Activated CD4-positive, alpha-beta T cell treated with anti-CD3 and anti-CD28 coated beads, Interleukin-2, amount 10 ng/mL, durations not matched to agents 24 days and 14 days (primary cell): ENCODE results near the gene TGFBRAP1. TPM values are rescaled to one million over a fixed set of nuclear protein-coding genes. Genes with fewer than 3 reads are reported as not detected.
A peak's percentile ranks its signal among the peaks of the same experiment; 100 is the strongest.

Source experiments
- DNase-seq: peaks from one replicate; pipeline ENCODE4 v3.0.0; 2022
- H3K27ac Mint-ChIP-seq: one replicate; pipeline ENCODE4 v1.8.0; 2022; ENCODE audit warnings: mild to moderate bottlenecking, mixed read lengths
- H3K27me3 Mint-ChIP-seq: one replicate; pipeline ENCODE4 v1.8.0; 2022; ENCODE audit warnings: mixed read lengths
- H3K36me3 Mint-ChIP-seq: one replicate; pipeline ENCODE4 v1.8.0; 2022; ENCODE audit warnings: low read depth, mild to moderate bottlenecking, mixed read lengths
- H3K4me1 Mint-ChIP-seq: one replicate; pipeline ENCODE4 v1.8.0; 2021; ENCODE audit warnings: mixed read lengths
- H3K4me3 Mint-ChIP-seq: one replicate; pipeline ENCODE4 v1.8.0; 2022; ENCODE audit warnings: mild to moderate bottlenecking, moderate library complexity, mixed read lengths
- H3K9me3 Mint-ChIP-seq: one replicate; pipeline ENCODE4 v1.8.0; 2021; ENCODE audit warnings: mixed read lengths
- intact Hi-C: fragments of 100-400 bp; cut with micrococcal nuclease; formaldehyde crosslinking; loops from one replicate; pipeline ENCODE4 v1.15.1; 2023
- total RNA-seq: library from RNA; stranded (reverse); gene quantifications from 2 replicates; pipeline ENCODE4 v1.2.3, GENCODE V29; 2022

The TGFBRAP1 gene
- total RNA-seq, 1 donor from 2014 or later = 26.5 TPM

- H3K27me3 Mint-ChIP-seq = no peaks in the 10 kb centered on the region
- no peak for DNase-seq
- peaks cover 2% of the 10 kb centered on the region for H3K4me1 Mint-ChIP-seq
- H3K4me3 Mint-ChIP-seq = no peak overlapping the region
- intact Hi-C loops = no loop called here
- H3K27ac Mint-ChIP-seq = no peak overlapping the region
- H3K36me3 Mint-ChIP-seq = peaks cover 46% of the 10 kb centered on the region
- H3K9me3 Mint-ChIP-seq = no peaks in the 10 kb centered on the region
Measured at GRCh38 chr2:105294046-105294445, 35.5 kb downstream of the TGFBRAP1 start.

- DNase-seq = no peak
- H3K4me3 Mint-ChIP-seq = no peak overlapping the region
- no peaks in the 10 kb centered on the region for H3K27me3 Mint-ChIP-seq
- H3K9me3 Mint-ChIP-seq = no peaks in the 10 kb centered on the region
- H3K27ac Mint-ChIP-seq = no peak overlapping the region
- peaks cover 38% of the 10 kb centered on the region for H3K36me3 Mint-ChIP-seq
- intact Hi-C loops = no loop called here
- H3K4me1 Mint-ChIP-seq = peaks cover 6% of the 10 kb centered on the region
Measured at GRCh38 chr2:105291981-105292380, 37.6 kb downstream of the TGFBRAP1 start.

- no peaks in the 10 kb centered on the region for H3K27me3 Mint-ChIP-seq
- no peaks in the 10 kb centered on the region for H3K9me3 Mint-ChIP-seq
- intact Hi-C loops = no loop called here
- no peak overlapping the region for H3K27ac Mint-ChIP-seq
- H3K4me3 Mint-ChIP-seq = no peak overlapping the region
- DNase-seq = no peak
- peaks cover 38% of the 10 kb centered on the region for H3K36me3 Mint-ChIP-seq
- peaks cover 6% of the 10 kb centered on the region for H3K4me1 Mint-ChIP-seq
Measured at GRCh38 chr2:105290981-105291660, 38.4 kb downstream of the TGFBRAP1 start.

GRCh38 chr2:105288133-105288532 is 41.4 kb downstream of the TGFBRAP1 start:
- Mint-ChIP-seq H3K27me3 (no peaks in the 10 kb centered on the region), H3K27ac (no peak overlapping the region), H3K4me1 (peaks cover 4% of the 10 kb centered on the region), H3K9me3 (no peaks in the 10 kb centered on the region), H3K36me3 (peaks cover 30% of the 10 kb centered on the region), H3K4me3 (no peak overlapping the region)
- intact Hi-C loops = no loop called here
- no peak for DNase-seq

GRCh38 chr2:105287692-105288091 is 41.8 kb downstream of the TGFBRAP1 start:
- H3K4me1 Mint-ChIP-seq = peaks cover 4% of the 10 kb centered on the region
- peaks cover 30% of the 10 kb centered on the region for H3K36me3 Mint-ChIP-seq
- H3K27ac Mint-ChIP-seq = no peak overlapping the region
- H3K4me3 Mint-ChIP-seq = no peak overlapping the region
- peak; percentile 76 for DNase-seq
- intact Hi-C loops = no loop called here
- H3K27me3 Mint-ChIP-seq = no peaks in the 10 kb centered on the region
- H3K9me3 Mint-ChIP-seq = no peaks in the 10 kb centered on the region

- Mint-ChIP-seq H3K36me3 (peaks cover 26% of the 10 kb centered on the region), H3K27me3 (no peaks in the 10 kb centered on the region), H3K27ac (no peak overlapping the region), H3K9me3 (no peaks in the 10 kb centered on the region), H3K4me1 (peaks cover 4% of the 10 kb centered on the region), H3K4me3 (no peak overlapping the region)
- intact Hi-C loops = no loop called here
- DNase-seq = no peak
Measured at GRCh38 chr2:105283532-105283931, 46.0 kb downstream of the TGFBRAP1 start.

GRCh38 chr2:105280281-105280680 is 49.3 kb downstream of the TGFBRAP1 start:
- intact Hi-C loops = no loop called here
- no peaks in the 10 kb centered on the region for H3K4me1 Mint-ChIP-seq
- no peaks in the 10 kb centered on the region for H3K27me3 Mint-ChIP-seq
- no peaks in the 10 kb centered on the region for H3K9me3 Mint-ChIP-seq
- H3K4me3 Mint-ChIP-seq = no peak overlapping the region
- DNase-seq = no peak
- H3K36me3 Mint-ChIP-seq = peaks cover 34% of the 10 kb centered on the region
- H3K27ac Mint-ChIP-seq = no peak overlapping the region

GRCh38 chr2:105279126-105279525 is 50.4 kb downstream of the TGFBRAP1 start:
- Mint-ChIP-seq H3K4me1 (no peaks in the 10 kb centered on the region), H3K27me3 (no peaks in the 10 kb centered on the region), H3K27ac (no peak overlapping the region), H3K4me3 (no peak overlapping the region), H3K36me3 (peaks cover 34% of the 10 kb centered on the region), H3K9me3 (no peaks in the 10 kb centered on the region)
- DNase-seq = no peak
- intact Hi-C loops = no loop called here

GRCh38 chr2:105278654-105279053 is 50.9 kb downstream of the TGFBRAP1 start:
- no peaks in the 10 kb centered on the region for H3K27me3 Mint-ChIP-seq
- no peak overlapping the region for H3K4me3 Mint-ChIP-seq
- no peak overlapping the region for H3K27ac Mint-ChIP-seq
- DNase-seq = no peak
- H3K36me3 Mint-ChIP-seq = peaks cover 34% of the 10 kb centered on the region
- intact Hi-C loops = no loop called here
- H3K4me1 Mint-ChIP-seq = no peaks in the 10 kb centered on the region
- no peaks in the 10 kb centered on the region for H3K9me3 Mint-ChIP-seq

- Mint-ChIP-seq H3K4me3 (no peak overlapping the region), H3K27ac (no peak overlapping the region), H3K27me3 (no peaks in the 10 kb centered on the region), H3K36me3 (peaks cover 41% of the 10 kb centered on the region), H3K4me1 (no peaks in the 10 kb centered on the region), H3K9me3 (no peaks in the 10 kb centered on the region)
- no peak for DNase-seq
- intact Hi-C loops = no loop called here
Measured at GRCh38 chr2:105274046-105274445, 55.5 kb downstream of the TGFBRAP1 start.

GRCh38 chr2:105272176-105272575 is 57.4 kb downstream of the TGFBRAP1 start:
- intact Hi-C loops = no loop called here
- Mint-ChIP-seq H3K4me3 (no peak overlapping the region), H3K4me1 (no peaks in the 10 kb centered on the region), H3K36me3 (peaks cover 45% of the 10 kb centered on the region), H3K9me3 (no peaks in the 10 kb centered on the region), H3K27ac (no peak overlapping the region), H3K27me3 (no peaks in the 10 kb centered on the region)
- DNase-seq = no peak

GRCh38 chr2:105271393-105272045 is 58.0 kb downstream of the TGFBRAP1 start:
- Mint-ChIP-seq H3K4me1 (no peaks in the 10 kb centered on the region), H3K4me3 (no peak overlapping the region), H3K27ac (no peak overlapping the region), H3K27me3 (no peaks in the 10 kb centered on the region), H3K9me3 (no peaks in the 10 kb centered on the region), H3K36me3 (peaks cover 43% of the 10 kb centered on the region)
- no peak for DNase-seq
- intact Hi-C loops = no loop called here

GRCh38 chr2:105269426-105269825 is 60.1 kb downstream of the TGFBRAP1 start:
- no peak overlapping the region for H3K27ac Mint-ChIP-seq
- H3K4me3 Mint-ChIP-seq = no peak overlapping the region
- peaks cover 41% of the 10 kb centered on the region for H3K36me3 Mint-ChIP-seq
- no peaks in the 10 kb centered on the region for H3K4me1 Mint-ChIP-seq
- no peaks in the 10 kb centered on the region for H3K9me3 Mint-ChIP-seq
- no peaks in the 10 kb centered on the region for H3K27me3 Mint-ChIP-seq
- intact Hi-C loops = no loop called here
- DNase-seq = no peak

GRCh38 chr2:105262651-105263091 is 66.9 kb downstream of the TGFBRAP1 start:
- Mint-ChIP-seq H3K4me3 (no peak overlapping the region), H3K4me1 (peaks cover 3% of the 10 kb centered on the region), H3K27ac (no peak overlapping the region), H3K9me3 (no peaks in the 10 kb centered on the region), H3K36me3 (peaks cover 16% of the 10 kb centered on the region), H3K27me3 (no peaks in the 10 kb centered on the region)
- DNase-seq = no peak
- intact Hi-C loops = no loop called here
